Measurements from ENCODE around the gene ABAT. TPM values are rescaled to one million over a fixed set of nuclear protein-coding genes. Genes with fewer than 3 reads are reported as not detected.

The ABAT gene
- total RNA-seq, 6 experiments from 2014 or later, result 0.51 to 1.3 (median 0.59) TPM

- TF ChIP-seq, protein P1, sequence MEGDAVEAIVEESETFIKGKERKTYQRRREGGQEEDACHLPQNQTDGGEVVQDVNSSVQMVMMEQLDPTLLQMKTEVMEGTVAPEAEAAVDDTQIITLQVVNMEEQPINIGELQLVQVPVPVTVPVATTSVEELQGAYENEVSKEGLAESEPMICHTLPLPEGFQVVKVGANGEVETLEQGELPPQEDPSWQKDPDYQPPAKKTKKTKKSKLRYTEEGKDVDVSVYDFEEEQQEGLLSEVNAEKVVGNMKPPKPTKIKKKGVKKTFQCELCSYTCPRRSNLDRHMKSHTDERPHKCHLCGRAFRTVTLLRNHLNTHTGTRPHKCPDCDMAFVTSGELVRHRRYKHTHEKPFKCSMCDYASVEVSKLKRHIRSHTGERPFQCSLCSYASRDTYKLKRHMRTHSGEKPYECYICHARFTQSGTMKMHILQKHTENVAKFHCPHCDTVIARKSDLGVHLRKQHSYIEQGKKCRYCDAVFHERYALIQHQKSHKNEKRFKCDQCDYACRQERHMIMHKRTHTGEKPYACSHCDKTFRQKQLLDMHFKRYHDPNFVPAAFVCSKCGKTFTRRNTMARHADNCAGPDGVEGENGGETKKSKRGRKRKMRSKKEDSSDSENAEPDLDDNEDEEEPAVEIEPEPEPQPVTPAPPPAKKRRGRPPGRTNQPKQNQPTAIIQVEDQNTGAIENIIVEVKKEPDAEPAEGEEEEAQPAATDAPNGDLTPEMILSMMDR (IDR thresholded peaks at IDR 0.05), result no peak
- H3K4me3 Mint-ChIP-seq, result no peak overlapping the region
- peaks cover 10% of the 10 kb centered on the region; the same call in 1 of the 2 replicates for H3K4me1 Mint-ChIP-seq (ENCODE audit: low read depth)
- H3K9me3 Mint-ChIP-seq, result no peaks in the 10 kb centered on the region
- no peak for DNase-seq
- peaks cover 2% of the 10 kb centered on the region; the same call in 1 of the 2 replicates for H3K27me3 Mint-ChIP-seq (ENCODE audit: insufficient read depth)
- no peak overlapping the region for H3K27ac Mint-ChIP-seq
- H3K36me3 Mint-ChIP-seq (ENCODE audit: low read depth), result peaks cover 38% of the 10 kb centered on the region
These were observed 145.1 kb downstream of the ABAT start for GRCh38 chr16:8819411-8820034.

- no peak for DNase-seq
- peaks cover 4% of the 10 kb centered on the region; the same call in 1 of the 2 replicates for H3K4me1 Mint-ChIP-seq (ENCODE audit: low read depth)
- TF ChIP-seq, protein P1 (IDR thresholded peaks at IDR 0.05), result no peak
- no peaks in the 10 kb centered on the region for H3K9me3 Mint-ChIP-seq
- H3K27me3 Mint-ChIP-seq (ENCODE audit: insufficient read depth), result peaks cover 2% of the 10 kb centered on the region; the same call in 1 of the 2 replicates
- H3K4me3 Mint-ChIP-seq, result no peak overlapping the region
- peaks cover 26% of the 10 kb centered on the region for H3K36me3 Mint-ChIP-seq (ENCODE audit: low read depth)
- peak overlapping the region; percentile 20 for H3K27ac Mint-ChIP-seq
These were observed 148.0 kb downstream of the ABAT start for GRCh38 chr16:8822403-8822802.

GRCh38 chr16:8826278-8826879 lies 152.0 kb downstream of the ABAT start:
- Mint-ChIP-seq H3K4me3 (no peak overlapping the region), H3K9me3 (no peaks in the 10 kb centered on the region), H3K27ac (no peak overlapping the region), H3K36me3 (ENCODE audit: low read depth) (peaks cover 36% of the 10 kb centered on the region), H3K4me1 (ENCODE audit: low read depth) (peaks cover 17% of the 10 kb centered on the region), H3K27me3 (ENCODE audit: insufficient read depth) (peaks cover 2% of the 10 kb centered on the region; the same call in 1 of the 2 replicates)
- DNase-seq, result no peak
- TF ChIP-seq, protein P1 (IDR thresholded peaks at IDR 0.05), result no peak

DNA sequence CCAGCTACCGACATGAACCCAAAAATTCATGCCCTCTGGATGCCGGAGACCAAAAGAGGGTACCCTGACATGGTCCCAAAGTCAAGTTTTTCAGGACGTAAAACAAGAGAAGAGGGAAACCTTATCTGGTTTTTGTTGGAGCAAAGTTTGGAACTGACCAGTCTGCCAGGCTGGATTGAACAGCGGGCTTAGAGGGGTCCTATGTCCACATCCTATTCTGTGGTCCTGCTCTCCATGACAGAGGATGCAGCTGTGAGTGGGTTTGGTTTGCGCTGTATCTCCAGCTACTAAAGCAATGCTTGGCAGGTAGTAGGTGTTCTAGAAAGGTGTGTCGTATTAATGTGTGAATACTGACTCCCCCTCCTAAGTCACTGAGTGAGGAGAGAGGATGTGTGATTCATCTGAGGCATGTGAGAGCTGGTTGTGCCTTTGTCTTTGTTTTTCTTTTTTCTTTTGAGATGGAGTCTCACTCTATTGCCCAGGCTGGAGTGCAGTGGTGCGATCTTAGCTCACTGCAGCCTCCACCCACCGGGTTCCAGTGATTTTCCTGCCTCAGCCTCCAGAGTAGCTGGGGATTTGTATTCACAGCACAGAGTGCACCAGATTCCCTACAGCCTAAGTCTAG lies 154.2 kb downstream of the ABAT start:
- H3K27ac Mint-ChIP-seq, result peak overlapping the region; percentile 52
- DNase-seq, result no peak
- H3K4me3 Mint-ChIP-seq, result no peak overlapping the region

DNA sequence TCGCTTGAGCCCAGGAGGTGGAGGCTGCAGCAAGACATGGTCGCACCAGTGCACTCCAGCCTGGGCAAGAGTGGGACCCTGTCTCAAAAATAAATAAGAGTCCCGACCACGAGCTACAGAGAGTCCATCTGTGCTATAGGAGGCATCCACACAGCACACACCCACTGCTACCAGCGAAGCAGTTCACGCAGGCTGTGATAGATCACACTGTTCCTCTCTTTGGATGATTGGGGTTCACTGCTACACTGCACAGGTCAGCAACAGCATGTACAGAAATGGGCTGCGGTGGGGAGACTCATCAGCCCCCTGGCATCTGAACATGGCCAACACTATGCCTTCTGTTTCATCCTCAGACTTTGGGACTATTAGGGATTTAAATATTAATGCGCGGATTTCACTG lies 157.0 kb downstream of the ABAT start:
- no peak overlapping the region for H3K4me3 Mint-ChIP-seq
- no peaks in the 10 kb centered on the region for H3K9me3 Mint-ChIP-seq
- H3K27ac Mint-ChIP-seq, result no peak overlapping the region

More for the DNA sequence above, 154.2 kb downstream of the ABAT start:
- Mint-ChIP-seq H3K4me1 (ENCODE audit: low read depth) (peaks cover 13% of the 10 kb centered on the region), H3K36me3 (ENCODE audit: low read depth) (peaks cover 42% of the 10 kb centered on the region), H3K9me3 (no peaks in the 10 kb centered on the region), H3K27me3 (ENCODE audit: insufficient read depth) (peaks cover 2% of the 10 kb centered on the region; the same call in 1 of the 2 replicates)
- TF ChIP-seq, protein P1 (IDR thresholded peaks at IDR 0.05), result no peak

More for the DNA sequence above, 157.0 kb downstream of the ABAT start:
- peaks cover 38% of the 10 kb centered on the region for H3K36me3 Mint-ChIP-seq (ENCODE audit: low read depth)
- TF ChIP-seq, protein P1 (IDR thresholded peaks at IDR 0.05), result no peak
- H3K4me1 Mint-ChIP-seq (ENCODE audit: low read depth), result peaks cover 13% of the 10 kb centered on the region
- DNase-seq, result no peak
- peaks cover 2% of the 10 kb centered on the region; the same call in 1 of the 2 replicates for H3K27me3 Mint-ChIP-seq (ENCODE audit: insufficient read depth)
